Measurements from ENCODE around the gene CIT. TPM values are rescaled to one million over a fixed set of nuclear protein-coding genes. Genes with fewer than 3 reads are reported as not detected.

The CIT gene
- total and polyA plus RNA-seq, 9 of the 15 experiments (the other 6 are each of a cell fraction or from before 2014, with no cell fraction given), result 1.1 to 46.7 (median 21.3) TPM

DNA sequence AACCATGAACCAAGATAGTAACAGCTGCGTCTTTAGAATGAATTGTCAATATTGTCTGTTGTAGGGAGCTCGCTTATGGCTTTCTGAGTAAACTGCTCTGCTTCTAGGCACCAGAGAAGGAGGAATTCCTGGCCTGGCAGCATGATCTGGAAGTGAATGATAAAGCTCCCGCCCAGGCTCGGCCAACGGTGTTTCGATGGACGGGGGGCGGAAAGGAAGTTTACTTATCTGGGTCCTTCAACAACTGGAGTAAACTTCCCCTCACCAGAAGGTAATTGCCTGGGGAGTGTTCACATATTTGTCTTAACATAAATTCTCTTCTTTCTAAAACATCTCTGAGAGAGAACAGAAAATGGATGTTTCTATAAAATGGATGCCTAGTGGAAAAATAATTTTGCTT, 204.9 kb downstream of the CIT start (continued):
- TF ChIP-seq, protein P1, sequence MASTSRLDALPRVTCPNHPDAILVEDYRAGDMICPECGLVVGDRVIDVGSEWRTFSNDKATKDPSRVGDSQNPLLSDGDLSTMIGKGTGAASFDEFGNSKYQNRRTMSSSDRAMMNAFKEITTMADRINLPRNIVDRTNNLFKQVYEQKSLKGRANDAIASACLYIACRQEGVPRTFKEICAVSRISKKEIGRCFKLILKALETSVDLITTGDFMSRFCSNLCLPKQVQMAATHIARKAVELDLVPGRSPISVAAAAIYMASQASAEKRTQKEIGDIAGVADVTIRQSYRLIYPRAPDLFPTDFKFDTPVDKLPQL (IDR thresholded peaks at IDR 0.05; ENCODE audit: extremely low read depth, insufficient read length), result no peak
- TF ChIP-seq TCF3 (CRISPR knock-in tag; IDR thresholded peaks at IDR 0.05) (peak; percentile 80), NFIC (IDR thresholded peaks at IDR 0.05) (0 out of 2 replicates have a peak, but pooled peaks have one; percentile 9), KLF16 (IDR thresholded peaks at IDR 0.05) (peak; percentile 54; the same call in 1 of the 2 replicates), KDM4B (IDR thresholded peaks at IDR 0.05; ENCODE audit: borderline replicate concordance in 2 of 2, low read depth in 1 of 2) (no peak), RBM39 (optimal IDR thresholded peaks at IDR 0.05; ENCODE audit: low read depth, low read length) (no peak), ILF3 (IDR thresholded peaks at IDR 0.05; ENCODE audit: borderline replicate concordance) (no peak), CREM (IDR thresholded peaks at IDR 0.05; ENCODE audit: low read depth) (0 out of 2 replicates have a peak, but pooled peaks have one; percentile 16), NFYB (IDR thresholded peaks at IDR 0.05; ENCODE audit: extremely low read depth, insufficient read length) (no peak), ZSCAN32 (CRISPR knock-in tag; IDR thresholded peaks at IDR 0.05) (no peak), RHOXF2B (CRISPR knock-in tag; conservative IDR thresholded peaks at IDR 0.05) (no peak), ZFX (CRISPR knock-in tag; IDR thresholded peaks at IDR 0.05) (no peak), ZNF584 (CRISPR knock-in tag; IDR thresholded peaks at IDR 0.05; ENCODE audit: low read depth) (no peak)
- TF ChIP-seq, protein P2, sequence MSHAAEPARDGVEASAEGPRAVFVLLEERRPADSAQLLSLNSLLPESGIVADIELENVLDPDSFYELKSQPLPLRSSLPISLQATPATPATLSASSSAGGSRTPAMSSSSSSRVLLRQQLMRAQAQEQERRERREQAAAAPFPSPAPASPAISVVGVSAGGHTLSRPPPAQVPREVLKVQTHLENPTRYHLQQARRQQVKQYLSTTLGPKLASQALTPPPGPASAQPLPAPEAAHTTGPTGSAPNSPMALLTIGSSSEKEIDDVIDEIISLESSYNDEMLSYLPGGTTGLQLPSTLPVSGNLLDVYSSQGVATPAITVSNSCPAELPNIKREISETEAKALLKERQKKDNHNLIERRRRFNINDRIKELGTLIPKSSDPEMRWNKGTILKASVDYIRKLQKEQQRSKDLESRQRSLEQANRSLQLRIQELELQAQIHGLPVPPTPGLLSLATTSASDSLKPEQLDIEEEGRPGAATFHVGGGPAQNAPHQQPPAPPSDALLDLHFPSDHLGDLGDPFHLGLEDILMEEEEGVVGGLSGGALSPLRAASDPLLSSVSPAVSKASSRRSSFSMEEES (CRISPR knock-in tag; IDR thresholded peaks at IDR 0.05), result no peak
- TF ChIP-seq, protein P3, sequence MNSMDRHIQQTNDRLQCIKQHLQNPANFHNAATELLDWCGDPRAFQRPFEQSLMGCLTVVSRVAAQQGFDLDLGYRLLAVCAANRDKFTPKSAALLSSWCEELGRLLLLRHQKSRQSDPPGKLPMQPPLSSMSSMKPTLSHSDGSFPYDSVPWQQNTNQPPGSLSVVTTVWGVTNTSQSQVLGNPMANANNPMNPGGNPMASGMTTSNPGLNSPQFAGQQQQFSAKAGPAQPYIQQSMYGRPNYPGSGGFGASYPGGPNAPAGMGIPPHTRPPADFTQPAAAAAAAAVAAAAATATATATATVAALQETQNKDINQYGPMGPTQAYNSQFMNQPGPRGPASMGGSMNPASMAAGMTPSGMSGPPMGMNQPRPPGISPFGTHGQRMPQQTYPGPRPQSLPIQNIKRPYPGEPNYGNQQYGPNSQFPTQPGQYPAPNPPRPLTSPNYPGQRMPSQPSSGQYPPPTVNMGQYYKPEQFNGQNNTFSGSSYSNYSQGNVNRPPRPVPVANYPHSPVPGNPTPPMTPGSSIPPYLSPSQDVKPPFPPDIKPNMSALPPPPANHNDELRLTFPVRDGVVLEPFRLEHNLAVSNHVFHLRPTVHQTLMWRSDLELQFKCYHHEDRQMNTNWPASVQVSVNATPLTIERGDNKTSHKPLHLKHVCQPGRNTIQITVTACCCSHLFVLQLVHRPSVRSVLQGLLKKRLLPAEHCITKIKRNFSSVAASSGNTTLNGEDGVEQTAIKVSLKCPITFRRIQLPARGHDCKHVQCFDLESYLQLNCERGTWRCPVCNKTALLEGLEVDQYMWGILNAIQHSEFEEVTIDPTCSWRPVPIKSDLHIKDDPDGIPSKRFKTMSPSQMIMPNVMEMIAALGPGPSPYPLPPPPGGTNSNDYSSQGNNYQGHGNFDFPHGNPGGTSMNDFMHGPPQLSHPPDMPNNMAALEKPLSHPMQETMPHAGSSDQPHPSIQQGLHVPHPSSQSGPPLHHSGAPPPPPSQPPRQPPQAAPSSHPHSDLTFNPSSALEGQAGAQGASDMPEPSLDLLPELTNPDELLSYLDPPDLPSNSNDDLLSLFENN (IDR thresholded peaks at IDR 0.05; ENCODE audit: low read depth in 2 of 2, low read length in 2 of 2), result 0 out of 4 replicates have a peak, but pooled peaks of 1 of the 2 experiments have one; percentile 55
- TF ChIP-seq, protein P4, sequence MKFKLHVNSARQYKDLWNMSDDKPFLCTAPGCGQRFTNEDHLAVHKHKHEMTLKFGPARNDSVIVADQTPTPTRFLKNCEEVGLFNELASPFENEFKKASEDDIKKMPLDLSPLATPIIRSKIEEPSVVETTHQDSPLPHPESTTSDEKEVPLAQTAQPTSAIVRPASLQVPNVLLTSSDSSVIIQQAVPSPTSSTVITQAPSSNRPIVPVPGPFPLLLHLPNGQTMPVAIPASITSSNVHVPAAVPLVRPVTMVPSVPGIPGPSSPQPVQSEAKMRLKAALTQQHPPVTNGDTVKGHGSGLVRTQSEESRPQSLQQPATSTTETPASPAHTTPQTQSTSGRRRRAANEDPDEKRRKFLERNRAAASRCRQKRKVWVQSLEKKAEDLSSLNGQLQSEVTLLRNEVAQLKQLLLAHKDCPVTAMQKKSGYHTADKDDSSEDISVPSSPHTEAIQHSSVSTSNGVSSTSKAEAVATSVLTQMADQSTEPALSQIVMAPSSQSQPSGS (CRISPR knock-in tag; IDR thresholded peaks at IDR 0.05), result no peak
- TF ChIP-seq, protein P5, sequence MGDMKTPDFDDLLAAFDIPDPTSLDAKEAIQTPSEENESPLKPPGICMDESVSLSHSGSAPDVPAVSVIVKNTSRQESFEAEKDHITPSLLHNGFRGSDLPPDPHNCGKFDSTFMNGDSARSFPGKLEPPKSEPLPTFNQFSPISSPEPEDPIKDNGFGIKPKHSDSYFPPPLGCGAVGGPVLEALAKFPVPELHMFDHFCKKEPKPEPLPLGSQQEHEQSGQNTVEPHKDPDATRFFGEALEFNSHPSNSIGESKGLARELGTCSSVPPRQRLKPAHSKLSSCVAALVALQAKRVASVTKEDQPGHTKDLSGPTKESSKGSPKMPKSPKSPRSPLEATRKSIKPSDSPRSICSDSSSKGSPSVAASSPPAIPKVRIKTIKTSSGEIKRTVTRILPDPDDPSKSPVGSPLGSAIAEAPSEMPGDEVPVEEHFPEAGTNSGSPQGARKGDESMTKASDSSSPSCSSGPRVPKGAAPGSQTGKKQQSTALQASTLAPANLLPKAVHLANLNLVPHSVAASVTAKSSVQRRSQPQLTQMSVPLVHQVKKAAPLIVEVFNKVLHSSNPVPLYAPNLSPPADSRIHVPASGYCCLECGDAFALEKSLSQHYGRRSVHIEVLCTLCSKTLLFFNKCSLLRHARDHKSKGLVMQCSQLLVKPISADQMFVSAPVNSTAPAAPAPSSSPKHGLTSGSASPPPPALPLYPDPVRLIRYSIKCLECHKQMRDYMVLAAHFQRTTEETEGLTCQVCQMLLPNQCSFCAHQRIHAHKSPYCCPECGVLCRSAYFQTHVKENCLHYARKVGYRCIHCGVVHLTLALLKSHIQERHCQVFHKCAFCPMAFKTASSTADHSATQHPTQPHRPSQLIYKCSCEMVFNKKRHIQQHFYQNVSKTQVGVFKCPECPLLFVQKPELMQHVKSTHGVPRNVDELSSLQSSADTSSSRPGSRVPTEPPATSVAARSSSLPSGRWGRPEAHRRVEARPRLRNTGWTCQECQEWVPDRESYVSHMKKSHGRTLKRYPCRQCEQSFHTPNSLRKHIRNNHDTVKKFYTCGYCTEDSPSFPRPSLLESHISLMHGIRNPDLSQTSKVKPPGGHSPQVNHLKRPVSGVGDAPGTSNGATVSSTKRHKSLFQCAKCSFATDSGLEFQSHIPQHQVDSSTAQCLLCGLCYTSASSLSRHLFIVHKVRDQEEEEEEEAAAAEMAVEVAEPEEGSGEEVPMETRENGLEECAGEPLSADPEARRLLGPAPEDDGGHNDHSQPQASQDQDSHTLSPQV (IDR thresholded peaks at IDR 0.05), result 0 out of 2 replicates have a peak, but pooled peaks have one; percentile 17

Measured in K562 (cell line).